NCI-H1048 (cell line): Measurements from ENCODE around the gene PIWIL4.

Experiments used
- DNase-seq: peaks from one replicate; lab custom pipeline; 2025; lab: John Stamatoyannopoulos, UW

PIWIL4 gene

DNA sequence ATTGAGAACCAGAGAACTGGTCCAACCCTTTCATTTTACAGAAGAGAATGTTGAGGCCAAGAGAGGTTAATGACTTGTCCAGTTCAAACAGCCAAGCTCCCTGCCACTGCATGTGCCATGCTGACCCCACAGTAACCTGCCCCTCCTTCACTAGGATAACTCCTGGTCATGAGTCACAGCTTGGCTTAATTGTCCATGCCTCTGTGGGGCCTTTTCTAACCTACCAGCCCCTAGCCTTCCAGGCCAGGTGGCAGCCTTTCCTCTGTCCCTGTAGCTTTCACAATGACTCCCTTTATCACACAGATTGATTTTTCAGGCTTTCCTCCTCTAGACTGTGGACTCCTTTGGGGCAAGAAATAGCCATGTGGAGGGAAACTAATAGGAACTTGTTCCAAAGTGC is 97.2 kb downstream of the PIWIL4 start:
- no peak for DNase-seq

DNA sequence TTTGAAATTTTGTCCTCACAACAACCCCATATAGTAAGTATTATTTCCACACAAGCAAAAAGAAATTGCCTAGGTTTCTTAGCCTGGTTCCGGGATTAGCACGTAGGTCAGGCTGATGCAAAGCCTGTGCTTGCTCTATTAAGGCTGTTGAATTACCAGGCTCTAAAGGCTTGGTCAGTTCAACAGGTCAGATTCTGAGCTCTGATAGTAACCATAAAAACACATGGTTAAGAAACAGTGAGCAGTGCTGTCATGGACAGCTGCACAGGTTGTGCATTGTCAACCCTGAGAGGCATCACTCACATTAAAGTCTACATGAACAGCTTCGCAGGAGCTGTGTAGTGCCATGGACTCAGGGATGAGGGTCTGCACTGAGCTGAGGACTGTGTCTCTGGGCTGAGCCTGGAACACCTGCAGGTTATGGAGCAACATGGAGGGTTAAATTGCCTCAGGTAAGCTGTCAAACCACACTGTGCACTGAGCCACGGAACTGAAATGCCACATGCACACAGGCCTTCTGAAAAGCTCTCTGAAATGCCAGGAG is 98.0 kb downstream of the PIWIL4 start:
- no peak for DNase-seq

DNA sequence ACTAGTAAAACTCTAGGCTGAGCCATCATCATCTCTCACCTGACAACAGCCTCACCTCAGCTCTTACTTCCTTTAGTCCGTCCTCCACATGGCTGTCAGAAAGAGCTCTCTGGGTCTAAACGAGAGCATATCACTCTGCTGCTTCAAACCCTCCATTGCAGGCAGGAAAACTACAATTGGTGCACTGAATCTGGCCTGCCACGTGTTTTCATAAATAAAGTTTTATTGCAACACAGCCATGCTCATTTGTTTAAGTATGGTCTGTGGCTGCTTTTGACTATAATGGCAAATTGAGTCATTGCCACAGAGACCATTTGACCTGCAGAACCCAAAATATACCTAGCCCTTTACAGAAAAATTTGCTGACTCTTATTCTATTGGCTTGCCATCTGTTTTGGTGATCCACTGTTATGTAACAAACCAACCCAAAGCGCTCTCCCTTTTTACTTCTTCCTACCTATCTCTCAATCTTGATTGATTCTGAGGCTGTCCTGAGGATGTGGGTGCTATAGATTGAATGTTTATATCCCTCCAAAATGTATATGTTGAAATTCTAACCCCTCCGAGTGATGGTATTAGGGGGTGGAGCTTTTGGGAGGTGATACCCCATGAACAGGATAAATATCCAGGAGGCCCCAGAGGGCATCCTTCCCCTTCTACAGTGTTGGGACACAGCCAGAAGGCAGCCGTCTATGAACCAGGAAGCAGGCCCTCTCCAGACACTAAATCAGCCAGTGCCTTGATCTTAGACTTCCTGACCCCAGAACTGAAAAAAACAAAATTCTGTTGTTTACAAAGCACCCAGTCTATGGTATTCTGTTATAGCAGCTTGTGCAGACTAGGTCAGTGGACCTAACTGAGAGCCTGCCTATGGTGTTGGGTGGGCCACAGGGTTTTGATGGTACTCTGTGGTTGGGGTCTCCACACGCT is 99.9 kb downstream of the PIWIL4 start:
- DNase-seq: no peak

GRCh38 chr11:94668212-94668793 is 101.1 kb downstream of the PIWIL4 start:
- no peak for DNase-seq

GRCh38 chr11:94669023-94669422 is 101.9 kb downstream of the PIWIL4 start:
- DNase-seq: no peak
